Neuronal stem cell (in vitro differentiated cells): Measurements from ENCODE around the gene ARL14.
A peak's percentile ranks its signal among the peaks of the same experiment; 100 is the strongest.

Experiments
- DNase-seq: peaks from one replicate; pipeline ENCODE4 v3.0.0-alpha.2; 2013; ENCODE audit warnings: low spot score
- H2AFZ ChIP-seq: one replicate; pipeline ENCODE4 v1.6.1; 2013; ENCODE audit warnings: mild to moderate bottlenecking, low read length, inconsistent platforms
- H2AK5ac ChIP-seq: 2 replicates; pipeline ENCODE4 v1.6.1; 2013; ENCODE audit warnings: low read depth, mild to moderate bottlenecking, inconsistent platforms, low read length, moderate library complexity, mixed read lengths
- H2BK120ac ChIP-seq: 2 replicates; pipeline ENCODE4 v1.6.1; 2013; ENCODE audit warnings: low read depth, mild to moderate bottlenecking, inconsistent platforms, low read length, moderate library complexity, mixed read lengths
- H2BK12ac ChIP-seq: one replicate; pipeline ENCODE4 v1.6.1; 2013; ENCODE audit warnings: low read length, inconsistent platforms
- H2BK15ac ChIP-seq: 2 replicates; pipeline ENCODE4 v1.6.1; 2013; ENCODE audit warnings: mild to moderate bottlenecking, low read length, inconsistent platforms, mixed read lengths
- H2BK5ac ChIP-seq: one replicate; pipeline ENCODE4 v1.6.1; 2013; ENCODE audit warnings: inconsistent platforms, mild to moderate bottlenecking, low read length, moderate library complexity
- H3K14ac ChIP-seq: one replicate; pipeline ENCODE4 v1.6.1; 2013; ENCODE audit warnings: low read length, inconsistent platforms
- H3K18ac ChIP-seq: 2 replicates; pipeline ENCODE4 v1.6.1; 2013; ENCODE audit warnings: low read length, inconsistent platforms
- H3K23ac ChIP-seq: 2 replicates; pipeline ENCODE4 v1.6.1; 2013; ENCODE audit warnings: low read depth, mild to moderate bottlenecking, mixed read lengths, low read length, inconsistent platforms; ENCODE audit not compliant: poor library complexity
- H3K27ac ChIP-seq: replicated peaks from 3 replicates; pipeline ENCODE4 v1.5.1; 2013; ENCODE audit warnings: low read length, inconsistent platforms
- H3K27me3 ChIP-seq, 3 experiments: 2 replicates each; pipeline ENCODE4 v1.6.1; 2013; ENCODE audit warnings: low read length in 3 of 3, mild to moderate bottlenecking in 2 of 3, inconsistent platforms in 1 of 3, low read depth in 1 of 3, mixed read lengths in 1 of 3, moderate library complexity in 1 of 3; ENCODE audit not compliant: control insufficient read depth in 3 of 3, insufficient read depth in 3 of 3
- H3K36me3 ChIP-seq, 2 donors: replicated peaks in 1 of 2; 2 replicates each; pipeline ENCODE4 v1.6.1; 2013; ENCODE audit warnings: low read length in 2 of 2; ENCODE audit not compliant: control insufficient read depth in 2 of 2, insufficient read depth in 2 of 2
- H3K4ac ChIP-seq: 2 replicates; pipeline ENCODE4 v1.6.1; 2013; ENCODE audit warnings: inconsistent platforms, mild to moderate bottlenecking, low read length, moderate library complexity
- H3K4me1 ChIP-seq, 2 donors: 1 replicate in 1 of 2; 2 replicates in 1 of 2; pipeline ENCODE4 v1.6.1; 2013; ENCODE audit warnings: low read length in 2 of 2, low read depth in 1 of 2; ENCODE audit not compliant: control insufficient read depth in 2 of 2, insufficient read depth in 1 of 2
- H3K4me2 ChIP-seq: one replicate; pipeline ENCODE4 v1.6.1; 2013; ENCODE audit warnings: mild to moderate bottlenecking, low read length, inconsistent platforms; ENCODE audit not compliant: insufficient read depth, poor library complexity, severe bottlenecking
- H3K4me3 ChIP-seq, 2 donors: 2 replicates each; pipeline ENCODE4 v1.5.1; 2013; ENCODE audit warnings: low read length in 2 of 2, mild to moderate bottlenecking in 2 of 2, inconsistent platforms in 1 of 2, moderate library complexity in 1 of 2
- H3K79me1 ChIP-seq: one replicate; pipeline ENCODE4 v1.6.1; 2013; ENCODE audit warnings: low read depth, mild to moderate bottlenecking, inconsistent platforms, low read length, moderate library complexity
- H3K9ac ChIP-seq: one replicate; pipeline ENCODE4 v1.6.1; 2013; ENCODE audit warnings: mild to moderate bottlenecking, low read depth, low read length, inconsistent platforms; ENCODE audit not compliant: poor library complexity
- H3K9me3 ChIP-seq, 2 donors: replicated peaks in 1 of 2; 2 replicates each; pipeline versions ENCODE3 to v1.6.1; 2013; ENCODE audit warnings: low read length in 2 of 2, mild to moderate bottlenecking in 2 of 2, inconsistent platforms in 1 of 2, low read depth in 1 of 2, mixed read lengths in 1 of 2, moderate library complexity in 1 of 2; ENCODE audit not compliant: control insufficient read depth in 2 of 2, insufficient read depth in 1 of 2
- H4K8ac ChIP-seq: one replicate; pipeline ENCODE4 v1.6.1; 2013; ENCODE audit warnings: low read depth, mild to moderate bottlenecking, inconsistent platforms, low read length, moderate library complexity
- H4K91ac ChIP-seq: one replicate; pipeline ENCODE4 v1.6.1; 2013; ENCODE audit warnings: low read length, low read depth, mild to moderate bottlenecking, inconsistent platforms; ENCODE audit not compliant: poor library complexity
- WGBS, 2 donors: extraction: QIAGEN DNeasy Blood & Tissue Kit; methylation state at CpG; one replicate each; pipeline ENCODE4 v1.1.7; 2013; ENCODE audit warnings: missing lambda C conversion rate in 2 of 2, mixed read lengths in 1 of 2; ENCODE audit not compliant: insufficient read length in 2 of 2, insufficient replicate concordance in 1 of 2; ENCODE audit errors: extremely low coverage in 2 of 2; 5-methylcytosine and 5-hydroxymethylcytosine counted together

Gene ARL14

DNA sequence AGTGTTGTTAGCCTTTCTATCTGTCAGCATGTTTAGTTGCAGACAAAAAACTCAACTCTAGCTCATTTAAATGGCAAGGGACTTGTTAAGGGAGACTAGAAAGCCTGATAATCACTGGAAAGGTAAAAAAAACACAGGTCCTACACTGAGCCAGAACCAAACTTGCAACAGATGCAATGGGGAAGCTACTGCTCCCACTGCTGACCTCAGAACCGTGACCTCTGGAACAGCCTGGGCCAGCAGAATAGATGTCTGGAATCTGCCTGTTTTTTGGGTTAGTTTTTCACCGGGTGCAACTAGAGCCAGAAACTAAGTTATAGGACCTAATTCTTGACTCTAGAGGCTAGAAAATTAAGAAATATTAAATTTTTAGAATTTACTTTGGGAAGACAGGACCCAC lies 32.5 kb upstream of the ARL14 start:
- WGBS, 2 donors: no CpG with 5 or more reads among the region's 2 CpGs

DNA sequence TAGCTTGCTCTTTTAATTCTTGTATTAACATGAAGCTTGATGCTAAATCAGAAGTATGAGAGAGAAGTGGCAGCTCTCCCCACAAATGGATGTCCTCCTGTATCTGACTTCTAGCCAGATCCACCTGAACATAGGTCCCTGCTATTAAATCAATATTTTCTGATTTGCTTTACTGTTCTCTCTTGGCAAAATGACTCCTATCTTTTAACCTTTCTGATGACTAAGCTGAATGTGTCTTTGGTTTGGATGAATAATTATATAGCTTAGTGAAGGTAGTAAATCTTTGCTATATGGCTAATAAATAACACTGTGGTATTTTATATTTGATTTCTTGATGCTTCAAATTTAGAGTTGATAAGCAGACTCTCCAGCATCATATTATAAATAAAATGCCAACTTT lies 28.3 kb upstream of the ARL14 start:
- Histone ChIP-seq H3K14ac (no peak overlapping the region), H3K4me2 (no peak overlapping the region), H3K4ac (no peak overlapping the region)

More for the DNA sequence above, 32.5 kb upstream of the ARL14 start:
- Histone ChIP-seq H3K9ac (no peak overlapping the region), H3K27ac (peak overlapping the region; percentile 56), H3K4ac (no peak overlapping the region), H2AFZ (peak overlapping the region; percentile 72), H2BK5ac (no peak overlapping the region), H4K8ac (no peak overlapping the region), H3K36me3 (no peaks in the 10 kb centered on the region), H2BK15ac (no peak overlapping the region), H3K79me1 (no peaks in the 10 kb centered on the region), H3K4me2 (no peak overlapping the region), H4K91ac (no peak overlapping the region), H3K4me1 (peaks cover 0 to 4% of the 10 kb centered on the region in 2 donors), H3K9me3 (no peaks in the 10 kb centered on the region), H3K14ac (no peak overlapping the region), H2BK12ac (no peak overlapping the region), H3K27me3 (peaks cover 0 to 3% (median 0%) of the 10 kb centered on the region in 3 experiments), H3K23ac (no peak overlapping the region), H3K4me3 (no peak overlapping the region), H2BK120ac (no peak overlapping the region), H2AK5ac (no peak overlapping the region), H3K18ac (no peak overlapping the region)
- DNase-seq: no peak

DNA sequence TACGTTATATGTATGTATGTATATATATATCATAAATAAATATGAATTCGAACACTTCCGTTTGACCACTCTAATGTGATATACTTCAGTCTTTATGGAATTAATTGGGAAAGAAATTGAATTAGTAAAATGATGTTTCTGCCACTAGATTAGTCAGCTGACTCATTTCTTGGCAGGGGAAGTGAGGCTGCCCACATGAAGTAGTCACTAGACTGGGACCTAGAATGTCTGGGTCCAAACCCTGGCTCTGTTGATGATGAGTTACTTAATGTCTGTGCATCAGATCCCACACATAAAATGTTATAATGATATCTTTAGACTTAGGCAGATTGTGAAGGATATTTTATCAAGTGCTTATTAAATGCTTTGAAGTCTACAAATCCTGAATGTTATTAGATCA lies 27.4 kb upstream of the ARL14 start:
- Histone ChIP-seq H3K14ac (no peak overlapping the region), H2BK15ac (no peak overlapping the region), H3K4ac (no peak overlapping the region), H4K91ac (no peak overlapping the region), H4K8ac (no peak overlapping the region), H3K27me3 (no peaks in the 10 kb centered on the region), H3K18ac (no peak overlapping the region), H3K4me3 (no peak overlapping the region), H2AFZ (no peak overlapping the region), H3K4me2 (no peak overlapping the region), H3K27ac (no peak overlapping the region), H3K4me1 (no peaks in the 10 kb centered on the region), H2BK12ac (no peak overlapping the region), H2BK5ac (no peak overlapping the region), H3K36me3 (no peaks in the 10 kb centered on the region), H2BK120ac (no peak overlapping the region), H3K79me1 (no peaks in the 10 kb centered on the region), H2AK5ac (no peak overlapping the region), H3K9ac (no peak overlapping the region), H3K9me3 (peaks cover 0 to 4% of the 10 kb centered on the region in 2 donors), H3K23ac (no peak overlapping the region)
- no peak for DNase-seq
- WGBS, 2 donors: no CpG with 5 or more reads among the region's 3 CpGs

More for the DNA sequence above, 28.3 kb upstream of the ARL14 start:
- no peak overlapping the region for H4K91ac ChIP-seq
- H3K36me3 ChIP-seq: no peaks in the 10 kb centered on the region
- no peak overlapping the region for H2BK15ac ChIP-seq
- peaks cover 0 to 2% of the 10 kb centered on the region in 2 donors for H3K4me1 ChIP-seq
- no peak overlapping the region for H2BK12ac ChIP-seq
- H4K8ac ChIP-seq: no peak overlapping the region
- H3K79me1 ChIP-seq: no peaks in the 10 kb centered on the region
- H3K27me3 ChIP-seq: no peaks in the 10 kb centered on the region
- H3K4me3 ChIP-seq: no peak overlapping the region
- H2AFZ ChIP-seq: no peak overlapping the region
- no peak overlapping the region for H2AK5ac ChIP-seq
- no peak for DNase-seq
- no peak overlapping the region for H3K23ac ChIP-seq
- no peak overlapping the region for H2BK120ac ChIP-seq
- H3K27ac ChIP-seq: no peak overlapping the region
- H3K9me3 ChIP-seq: peaks cover 0 to 4% of the 10 kb centered on the region in 2 donors
- no peak overlapping the region for H2BK5ac ChIP-seq
- H3K9ac ChIP-seq: no peak overlapping the region
- no peak overlapping the region for H3K18ac ChIP-seq

DNA sequence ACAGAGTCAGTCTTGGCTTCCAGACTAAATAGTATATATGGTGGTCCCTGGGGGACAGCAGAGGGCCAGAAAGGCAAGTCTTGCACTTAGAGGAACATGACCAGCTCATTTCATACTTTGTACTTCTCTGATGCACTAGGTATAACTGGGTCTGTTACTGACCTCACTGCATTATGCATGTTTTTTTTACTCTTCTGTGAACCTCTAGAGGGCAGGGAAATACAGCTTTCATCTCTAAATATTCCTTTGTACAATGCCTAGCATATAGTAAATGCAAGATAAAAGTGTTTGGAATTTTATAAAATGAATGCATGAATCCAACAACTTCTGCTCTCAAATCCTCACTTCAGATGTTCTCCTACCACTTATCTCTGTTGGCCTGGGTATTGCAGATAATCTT lies 23.4 kb upstream of the ARL14 start:
- H3K14ac ChIP-seq: no peak overlapping the region
- peaks cover 0 to 4% of the 10 kb centered on the region in 2 donors for H3K9me3 ChIP-seq
- no peaks in the 10 kb centered on the region for H3K27me3 ChIP-seq
- no peak overlapping the region for H2BK15ac ChIP-seq
- no peak overlapping the region for H2AK5ac ChIP-seq
- H2BK120ac ChIP-seq: no peak overlapping the region
- no peak overlapping the region for H2BK5ac ChIP-seq
- H4K8ac ChIP-seq: no peak overlapping the region
- H3K18ac ChIP-seq: no peak overlapping the region
- H2BK12ac ChIP-seq: no peak overlapping the region
- no peak overlapping the region for H3K23ac ChIP-seq
- no peaks in the 10 kb centered on the region for H3K79me1 ChIP-seq
- H3K4me2 ChIP-seq: no peak overlapping the region
- no peak overlapping the region for H3K27ac ChIP-seq
- H3K4ac ChIP-seq: no peak overlapping the region
- H3K4me3 ChIP-seq: no peak overlapping the region
- no peak overlapping the region for H4K91ac ChIP-seq
- H3K9ac ChIP-seq: no peak overlapping the region
- no peaks in the 10 kb centered on the region for H3K4me1 ChIP-seq
- H2AFZ ChIP-seq: no peak overlapping the region
- no peaks in the 10 kb centered on the region for H3K36me3 ChIP-seq
- DNase-seq: no peak
